HT-29 (cell line): ENCODE results near the gene MAST1. TPM values are rescaled to one million over a fixed set of nuclear protein-coding genes. Genes with fewer than 3 reads are reported as not detected.
"Not testable (repeated sequence)": the region's sequence is repeated elsewhere in the genome, so short reads cannot be mapped to it uniquely, and the experiment has no call there.

ENCODE experiments used
- DNase-seq: peaks from one replicate; pipeline ENCODE4 v3.0.0-alpha.2; 2015; ENCODE audit warnings: low spot score
- total RNA-seq: library from RNA; depleted of rRNA; stranded (reverse); fragments of >200 nt; shearing (Covaris generic); gene quantifications from 2 replicates; pipeline ENCODE4 v1.2.3, GENCODE V29; 2014

MAST1 gene
- total RNA-seq, 1 experiment from 2014 or later: 0.58 TPM

- DNase-seq: peak; percentile 73
These were observed 2.1 kb downstream of the MAST1 start for GRCh38 chr19:12840091-12841079.

- no peak for DNase-seq
These were observed 2.8 kb downstream of the MAST1 start for GRCh38 chr19:12841094-12841493.

GRCh38 chr19:12842511-12842910, 4.2 kb downstream of the MAST1 start:
- no peak for DNase-seq

GRCh38 chr19:12843328-12843727, 5.0 kb downstream of the MAST1 start:
- no peak for DNase-seq

GRCh38 chr19:12843999-12844732, 5.9 kb downstream of the MAST1 start:
- no peak for DNase-seq

- DNase-seq: not testable (repeated sequence)
These were observed 8.3 kb downstream of the MAST1 start for GRCh38 chr19:12846613-12847012.

GRCh38 chr19:12847159-12848139, 9.1 kb downstream of the MAST1 start:
- DNase-seq: peak; percentile 78

GRCh38 chr19:12856653-12857052, 18.3 kb downstream of the MAST1 start:
- no peak for DNase-seq

GRCh38 chr19:12858041-12858928, 20.0 kb downstream of the MAST1 start:
- no peak for DNase-seq

- no peak for DNase-seq
These were observed 21.2 kb downstream of the MAST1 start for GRCh38 chr19:12859546-12859945.

DNA sequence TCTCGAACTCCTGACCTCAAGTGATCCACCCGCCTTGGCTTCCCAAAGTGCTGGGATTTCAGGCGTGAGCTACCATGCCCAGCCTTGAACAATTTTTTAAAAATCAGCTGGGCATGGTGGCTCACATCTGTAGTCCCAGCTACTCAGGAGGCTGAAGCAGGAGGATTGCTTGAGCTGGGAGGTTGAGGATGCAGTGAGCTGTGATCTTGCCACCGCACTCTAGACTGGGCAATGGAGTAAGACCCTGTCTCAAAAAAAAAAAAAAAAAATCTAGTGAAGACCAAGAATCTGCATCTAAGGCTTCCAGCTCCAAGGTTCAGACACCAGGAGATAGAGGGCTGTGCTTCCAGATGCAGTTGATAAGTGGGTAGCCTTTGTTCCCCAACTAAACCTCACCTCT, 25.8 kb downstream of the MAST1 start:
- no peak for DNase-seq

GRCh38 chr19:12864721-12865715, 26.7 kb downstream of the MAST1 start:
- DNase-seq: no peak

- no peak for DNase-seq
These were observed 27.6 kb downstream of the MAST1 start for GRCh38 chr19:12865746-12866415.

GRCh38 chr19:12866416-12867119, 28.3 kb downstream of the MAST1 start:
- no peak for DNase-seq

- DNase-seq: no peak
These were observed 29.1 kb downstream of the MAST1 start for GRCh38 chr19:12867120-12868099.

DNA sequence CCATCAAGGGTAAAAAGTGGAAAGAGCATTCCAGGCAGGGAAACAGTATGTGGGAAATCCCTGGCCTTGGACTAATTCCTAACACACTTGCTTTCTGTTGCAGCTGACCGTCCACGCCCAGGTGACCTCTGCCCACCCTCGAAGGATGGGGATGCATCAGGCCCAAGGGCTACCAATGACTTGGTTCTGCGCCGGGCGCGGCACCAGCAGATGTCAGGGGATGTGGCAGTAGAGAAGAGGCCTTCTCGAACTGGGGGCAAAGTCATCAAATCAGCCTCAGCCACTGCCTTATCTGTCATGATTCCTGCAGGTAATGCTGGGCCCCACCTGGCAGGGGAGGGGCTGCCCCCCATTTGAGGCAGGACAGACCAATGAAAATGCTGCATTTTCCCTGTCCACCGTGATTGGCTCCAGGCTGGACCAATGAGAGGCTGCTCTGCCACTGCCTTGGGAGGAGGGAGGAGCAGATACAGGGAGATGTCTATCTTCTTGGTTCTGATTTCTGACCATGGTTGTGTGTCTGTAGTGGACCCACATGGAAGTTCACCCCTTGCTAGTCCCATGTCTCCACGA, 30.3 kb downstream of the MAST1 start:
- peak; percentile 17 for DNase-seq
